GM04504 (cell line): ENCODE measurements around the gene ICA1.
A peak's percentile ranks its signal among the peaks of the same experiment; 100 is the strongest.
"Not testable (repeated sequence)": the region's sequence is repeated elsewhere in the genome, so short reads cannot be mapped to it uniquely, and the experiment has no call there.

Experiments used
- DNase-seq: peaks from one replicate; pipeline ENCODE4 v3.0.0-alpha.2; 2012; ENCODE audit warnings: low read depth

The ICA1 gene

GRCh38 chr7:8130663-8131062 is 131.3 kb downstream of the ICA1 start:
- no peak for DNase-seq

- DNase-seq, result no peak
These were observed 132.7 kb downstream of the ICA1 start for GRCh38 chr7:8129318-8129659.

- DNase-seq, result no peak
These were observed 133.3 kb downstream of the ICA1 start for GRCh38 chr7:8128449-8129317.

GRCh38 chr7:8126601-8127167 is 135.3 kb downstream of the ICA1 start:
- no peak for DNase-seq

- DNase-seq, result no peak
These were observed 136.1 kb downstream of the ICA1 start for GRCh38 chr7:8125680-8126444.

- no peak for DNase-seq
These were observed 140.7 kb downstream of the ICA1 start for GRCh38 chr7:8121243-8121642.

GRCh38 chr7:8120390-8121058 is 141.4 kb downstream of the ICA1 start:
- no peak for DNase-seq

- DNase-seq, result no peak
These were observed 142.7 kb downstream of the ICA1 start for GRCh38 chr7:8119262-8119661.

- DNase-seq, result no peak
These were observed 144.8 kb downstream of the ICA1 start for GRCh38 chr7:8117195-8117594.

- no peak for DNase-seq
These were observed 146.2 kb downstream of the ICA1 start for GRCh38 chr7:8115547-8116402.

- DNase-seq, result no peak
These were observed 147.8 kb downstream of the ICA1 start for GRCh38 chr7:8114175-8114574.

GRCh38 chr7:8113184-8113583 is 148.8 kb downstream of the ICA1 start:
- DNase-seq, result no peak

GRCh38 chr7:8112685-8113084 is 149.3 kb downstream of the ICA1 start:
- no peak for DNase-seq

- DNase-seq, result no peak
These were observed 150.5 kb downstream of the ICA1 start for GRCh38 chr7:8111282-8111960.

GRCh38 chr7:8109196-8110022 is 152.6 kb downstream of the ICA1 start:
- peak; percentile 3 for DNase-seq

- DNase-seq, result no peak
These were observed 156.4 kb downstream of the ICA1 start for GRCh38 chr7:8105449-8106095.

GRCh38 chr7:8103282-8103681 is 158.7 kb downstream of the ICA1 start:
- no peak for DNase-seq

- DNase-seq, result not testable (repeated sequence)
These were observed 160.7 kb downstream of the ICA1 start for GRCh38 chr7:8101292-8101691.
